Central memory CD8-positive, alpha-beta T cell (primary cell): ENCODE data around the gene TTLL11.

Experiments used
- ATAC-seq: fragments of 150-1000 bp; cut with Tn5 transposase; replicated peaks from 2 replicates; pipeline ENCODE4 v1.10.0; 2022; ENCODE audit warnings: mild to moderate bottlenecking, moderate FRiP score, moderate number of reproducible peaks; ENCODE audit not compliant: poor library complexity, severe bottlenecking; ENCODE audit errors: extremely low read depth
- DNase-seq, 2 donors: peaks; one replicate each; pipeline ENCODE4 v3.0.0; 2021; ENCODE audit warnings: low spot score in 2 of 2
- H3K27ac Mint-ChIP-seq: one replicate; pipeline ENCODE4 v1.8.0; 2022; ENCODE audit warnings: low read depth, mild to moderate bottlenecking, moderate library complexity, mixed read lengths
- H3K27me3 Mint-ChIP-seq: one replicate; pipeline ENCODE4 v1.8.0; 2022; ENCODE audit warnings: mixed read lengths
- H3K36me3 Mint-ChIP-seq: one replicate; pipeline ENCODE4 v1.8.0; 2022; ENCODE audit warnings: mild to moderate bottlenecking, moderate library complexity, mixed read lengths; ENCODE audit not compliant: insufficient read depth
- H3K4me1 Mint-ChIP-seq: one replicate; pipeline ENCODE4 v1.8.0; 2022; ENCODE audit warnings: mixed read lengths
- H3K4me3 Mint-ChIP-seq: one replicate; pipeline ENCODE4 v1.8.0; 2022; ENCODE audit warnings: mild to moderate bottlenecking, moderate library complexity, mixed read lengths
- H3K9me3 Mint-ChIP-seq: one replicate; pipeline ENCODE4 v1.8.0; 2022; ENCODE audit warnings: mixed read lengths

TTLL11 gene

GRCh38 chr9:121880343-121880898 lies 212.7 kb downstream of the TTLL11 start:
- Mint-ChIP-seq H3K9me3 (no peaks in the 10 kb centered on the region), H3K27me3 (no peaks in the 10 kb centered on the region), H3K27ac (no peak overlapping the region), H3K4me3 (no peak overlapping the region), H3K4me1 (no peaks in the 10 kb centered on the region), H3K36me3 (no peaks in the 10 kb centered on the region)
- no peak for ATAC-seq
- no peak for DNase-seq

GRCh38 chr9:121878271-121878822 lies 214.8 kb downstream of the TTLL11 start:
- Mint-ChIP-seq H3K9me3 (no peaks in the 10 kb centered on the region), H3K4me1 (no peaks in the 10 kb centered on the region), H3K4me3 (no peak overlapping the region), H3K27ac (no peak overlapping the region), H3K27me3 (no peaks in the 10 kb centered on the region), H3K36me3 (no peaks in the 10 kb centered on the region)
- DNase-seq (no peak), ATAC-seq (no peak)

GRCh38 chr9:121876658-121877271 lies 216.3 kb downstream of the TTLL11 start:
- no peaks in the 10 kb centered on the region for H3K4me1 Mint-ChIP-seq
- no peak overlapping the region for H3K27ac Mint-ChIP-seq
- ATAC-seq = no peak
- no peaks in the 10 kb centered on the region for H3K9me3 Mint-ChIP-seq
- H3K4me3 Mint-ChIP-seq = no peak overlapping the region
- no peaks in the 10 kb centered on the region for H3K36me3 Mint-ChIP-seq
- DNase-seq = no peak
- H3K27me3 Mint-ChIP-seq = no peaks in the 10 kb centered on the region

GRCh38 chr9:121876255-121876654 lies 216.9 kb downstream of the TTLL11 start:
- Mint-ChIP-seq H3K27me3 (no peaks in the 10 kb centered on the region), H3K4me1 (no peaks in the 10 kb centered on the region), H3K4me3 (no peak overlapping the region), H3K36me3 (no peaks in the 10 kb centered on the region), H3K9me3 (no peaks in the 10 kb centered on the region), H3K27ac (no peak overlapping the region)
- ATAC-seq = no peak
- no peak for DNase-seq

- ATAC-seq = no peak
- H3K4me1 Mint-ChIP-seq = no peaks in the 10 kb centered on the region
- H3K36me3 Mint-ChIP-seq = no peaks in the 10 kb centered on the region
- H3K27ac Mint-ChIP-seq = no peak overlapping the region
- no peaks in the 10 kb centered on the region for H3K27me3 Mint-ChIP-seq
- no peak for DNase-seq
- H3K9me3 Mint-ChIP-seq = no peaks in the 10 kb centered on the region
- no peak overlapping the region for H3K4me3 Mint-ChIP-seq
Observed at GRCh38 chr9:121874524-121874923, 218.6 kb downstream of the TTLL11 start.

- Mint-ChIP-seq H3K27ac (no peak overlapping the region), H3K9me3 (no peaks in the 10 kb centered on the region), H3K4me3 (no peak overlapping the region), H3K36me3 (no peaks in the 10 kb centered on the region), H3K27me3 (no peaks in the 10 kb centered on the region), H3K4me1 (no peaks in the 10 kb centered on the region)
- no peak for ATAC-seq
- DNase-seq = no peak
Observed at GRCh38 chr9:121871431-121872025, 221.6 kb downstream of the TTLL11 start.

- Mint-ChIP-seq H3K4me3 (no peak overlapping the region), H3K27me3 (no peaks in the 10 kb centered on the region), H3K36me3 (no peaks in the 10 kb centered on the region), H3K9me3 (no peaks in the 10 kb centered on the region), H3K27ac (no peak overlapping the region), H3K4me1 (no peaks in the 10 kb centered on the region)
- ATAC-seq = no peak
- no peak for DNase-seq
Observed at GRCh38 chr9:121870271-121870670, 222.8 kb downstream of the TTLL11 start.

GRCh38 chr9:121868626-121869025 lies 224.5 kb downstream of the TTLL11 start:
- H3K27ac Mint-ChIP-seq = no peak overlapping the region
- H3K4me3 Mint-ChIP-seq = no peak overlapping the region
- no peaks in the 10 kb centered on the region for H3K9me3 Mint-ChIP-seq
- no peaks in the 10 kb centered on the region for H3K4me1 Mint-ChIP-seq
- ATAC-seq (no peak), DNase-seq (no peak)
- no peaks in the 10 kb centered on the region for H3K27me3 Mint-ChIP-seq
- H3K36me3 Mint-ChIP-seq = no peaks in the 10 kb centered on the region

GRCh38 chr9:121866927-121867326 lies 226.2 kb downstream of the TTLL11 start:
- Mint-ChIP-seq H3K27ac (no peak overlapping the region), H3K36me3 (no peaks in the 10 kb centered on the region), H3K4me1 (no peaks in the 10 kb centered on the region), H3K27me3 (no peaks in the 10 kb centered on the region), H3K9me3 (no peaks in the 10 kb centered on the region), H3K4me3 (no peak overlapping the region)
- ATAC-seq = no peak
- no peak for DNase-seq

- DNase-seq (no peak), ATAC-seq (no peak)
- Mint-ChIP-seq H3K27me3 (no peaks in the 10 kb centered on the region), H3K4me1 (no peaks in the 10 kb centered on the region), H3K4me3 (no peak overlapping the region), H3K27ac (no peak overlapping the region), H3K9me3 (no peaks in the 10 kb centered on the region), H3K36me3 (no peaks in the 10 kb centered on the region)
Observed at GRCh38 chr9:121865884-121866283, 227.2 kb downstream of the TTLL11 start.

- Mint-ChIP-seq H3K4me3 (no peak overlapping the region), H3K4me1 (no peaks in the 10 kb centered on the region), H3K36me3 (no peaks in the 10 kb centered on the region), H3K27me3 (no peaks in the 10 kb centered on the region), H3K27ac (no peak overlapping the region), H3K9me3 (no peaks in the 10 kb centered on the region)
- no peak for DNase-seq
- ATAC-seq = no peak
Observed at GRCh38 chr9:121865060-121865459, 228.0 kb downstream of the TTLL11 start.

- Mint-ChIP-seq H3K36me3 (no peaks in the 10 kb centered on the region), H3K4me1 (no peaks in the 10 kb centered on the region), H3K27me3 (no peaks in the 10 kb centered on the region), H3K27ac (no peak overlapping the region), H3K9me3 (no peaks in the 10 kb centered on the region), H3K4me3 (no peak overlapping the region)
- no peak for DNase-seq
- ATAC-seq = no peak
Observed at GRCh38 chr9:121863955-121864354, 229.2 kb downstream of the TTLL11 start.
